Mesenteric fat pad (tissue), 1 donor: ENCODE data around the gene NUP210L. TPM values are rescaled to one million over a fixed set of nuclear protein-coding genes. Genes with fewer than 3 reads are reported as not detected.
"Not testable (repeated sequence)": the region's sequence is repeated elsewhere in the genome, so short reads cannot be mapped to it uniquely, and the experiment has no call there.

ENCODE experiments used
- DNase-seq: peaks from one replicate; pipeline ENCODE4 v3.0.0-alpha.2; 2020; ENCODE audit warnings: low spot score
- total RNA-seq: library from RNA; stranded (reverse); fragmentation: NEBNext Ultra II Directional; extraction: Animal tissue kit (Norgen Biotek cat#: 25700); gene quantifications from one replicate; pipeline ENCODE4 v1.2.1, GENCODE V29; 2021
- donor health status: DM: yes; HTN: yes; CAD: no.

Gene NUP210L
- total RNA-seq, 1 donor from 2014 or later, result not detected

DNA sequence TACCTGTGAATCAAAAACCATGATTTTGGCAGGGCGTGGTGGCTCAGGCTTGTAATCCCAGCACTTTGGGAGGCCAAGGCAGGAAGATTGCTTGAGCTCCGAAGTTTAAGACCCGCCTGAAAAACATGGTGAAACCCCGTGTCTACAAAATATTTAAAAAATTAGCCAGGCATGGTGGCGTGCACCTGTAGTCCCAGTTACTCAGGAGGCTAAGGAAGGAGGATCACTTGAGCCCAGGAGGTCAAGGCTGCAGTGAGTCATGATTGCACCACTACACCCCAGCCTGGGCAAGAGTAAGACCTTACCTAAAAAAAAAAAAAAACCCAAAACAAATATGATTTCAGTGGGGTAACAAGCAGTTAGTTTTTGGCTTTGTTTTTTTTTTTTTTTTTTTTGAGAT, 54.7 kb downstream of the NUP210L start:
- not testable (repeated sequence) for DNase-seq

DNA sequence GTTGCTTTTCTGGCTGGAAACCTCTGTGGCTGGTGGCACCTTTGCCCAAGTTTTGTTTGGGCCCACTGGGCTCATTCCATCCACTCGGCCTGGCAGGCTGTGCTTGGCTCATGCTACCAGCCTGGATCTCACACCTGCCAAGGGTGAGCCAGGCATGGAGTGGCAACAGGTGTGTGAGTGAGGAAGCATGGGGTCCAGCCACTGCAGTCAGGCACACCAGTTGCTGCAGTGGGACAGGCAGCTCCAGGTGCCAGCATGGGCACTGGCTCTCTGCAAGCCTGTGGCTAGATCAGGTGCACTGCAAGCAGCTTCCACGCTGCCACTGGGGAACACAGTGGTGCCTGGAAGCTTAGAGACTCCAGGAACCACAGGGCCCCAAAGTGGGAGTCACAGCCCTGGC, 57.0 kb downstream of the NUP210L start:
- DNase-seq, result no peak

DNA sequence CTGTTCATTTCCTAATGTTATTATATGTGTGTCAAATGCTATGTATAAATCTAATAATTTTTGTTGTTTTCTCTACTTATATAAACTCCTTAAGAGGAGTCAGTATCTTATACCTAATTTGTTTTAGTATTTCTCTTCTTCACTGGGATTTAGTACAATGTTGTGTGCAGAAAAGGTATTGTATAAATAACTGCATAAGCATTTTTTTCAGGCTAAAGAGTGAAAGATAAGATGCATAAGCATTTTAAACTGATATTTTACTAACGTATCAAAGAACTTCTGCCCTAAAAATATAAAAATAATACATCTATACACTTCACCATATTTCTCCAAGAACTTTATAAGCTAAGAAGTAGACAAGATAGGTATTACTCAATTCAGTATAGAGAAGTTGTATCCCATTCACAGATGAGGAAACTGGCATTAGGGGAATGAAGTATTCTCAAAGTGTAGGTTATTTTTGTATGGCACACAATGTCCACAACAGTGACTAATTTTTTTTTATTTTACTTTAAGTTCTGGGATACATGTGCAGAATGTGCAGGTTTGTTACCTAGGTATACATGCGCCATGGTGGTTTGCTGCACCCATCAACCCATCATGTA, 59.3 kb downstream of the NUP210L start:
- DNase-seq, result no peak

DNA sequence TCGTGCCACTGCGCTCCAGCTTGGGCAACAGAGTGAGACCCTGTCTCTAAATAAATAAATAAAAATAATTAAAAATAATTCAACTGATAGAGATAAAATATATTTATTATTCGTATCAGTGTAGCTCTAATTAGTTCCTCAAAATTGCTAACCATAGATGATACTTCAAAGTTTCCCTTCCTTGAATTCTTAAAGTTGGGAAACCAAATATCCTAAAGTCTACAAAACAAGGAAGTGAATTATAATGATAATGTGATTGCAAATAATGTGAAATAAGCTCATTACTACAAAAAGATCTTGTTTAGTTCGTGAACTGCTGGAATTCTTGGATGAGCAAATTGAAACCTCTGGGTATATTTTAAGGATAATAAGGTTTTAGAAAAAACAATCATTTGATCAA, 60.5 kb downstream of the NUP210L start:
- no peak for DNase-seq

DNA sequence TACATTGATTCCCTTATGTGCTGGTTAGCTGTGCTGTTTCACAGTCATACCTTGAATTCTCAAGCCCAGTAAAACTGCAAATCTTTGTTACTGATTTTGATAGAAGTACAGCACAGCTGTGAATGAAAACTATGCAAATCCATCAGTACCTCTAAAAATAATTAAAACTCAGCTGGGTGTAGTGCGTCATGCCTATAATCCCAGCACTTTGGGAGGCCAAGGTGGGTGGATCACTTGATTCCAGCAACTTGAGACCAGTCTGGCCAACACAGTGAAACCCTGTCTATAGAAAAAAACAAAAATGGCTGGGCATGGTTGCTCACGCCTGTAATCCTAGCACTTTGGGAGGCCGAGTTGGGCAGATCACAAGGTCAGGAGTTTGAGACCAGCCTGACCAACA, 61.2 kb downstream of the NUP210L start:
- DNase-seq, result no peak

DNA sequence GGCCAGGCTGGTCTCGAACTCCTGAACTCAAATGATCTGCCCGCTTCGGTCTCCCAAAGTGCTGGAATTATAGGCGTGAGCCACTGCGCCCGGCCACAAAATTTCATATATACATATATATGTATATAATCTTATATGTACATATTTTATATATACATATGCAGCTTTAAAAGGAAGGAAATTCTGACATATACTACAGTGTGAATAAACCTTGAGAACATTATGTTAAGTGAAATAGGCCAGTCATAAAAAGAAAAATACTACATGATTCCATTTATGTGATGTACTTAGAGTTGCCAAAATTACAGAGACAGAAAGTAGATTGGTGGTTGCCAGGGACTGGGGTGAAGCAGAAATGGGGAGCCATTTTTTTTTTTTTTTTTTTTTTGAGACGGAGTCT, 63.2 kb downstream of the NUP210L start:
- DNase-seq, result no peak

DNA sequence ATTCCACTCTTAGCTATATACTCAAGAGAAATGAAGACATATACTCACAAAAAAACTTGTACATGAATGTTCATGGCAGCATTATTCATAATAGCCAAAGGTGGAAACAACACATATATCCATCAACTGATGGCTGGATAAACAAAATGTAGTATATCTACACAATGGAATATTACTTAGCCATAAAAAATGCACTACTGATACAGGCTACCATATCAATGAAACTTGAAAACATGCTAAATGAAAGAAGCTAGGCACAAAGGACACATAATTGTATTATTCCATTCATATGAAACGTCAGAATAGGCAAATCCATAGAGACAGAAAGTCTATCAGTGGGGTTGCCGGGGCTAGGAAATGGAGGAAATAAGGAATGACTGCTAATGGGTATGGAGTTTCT, 67.3 kb downstream of the NUP210L start:
- DNase-seq, result no peak

DNA sequence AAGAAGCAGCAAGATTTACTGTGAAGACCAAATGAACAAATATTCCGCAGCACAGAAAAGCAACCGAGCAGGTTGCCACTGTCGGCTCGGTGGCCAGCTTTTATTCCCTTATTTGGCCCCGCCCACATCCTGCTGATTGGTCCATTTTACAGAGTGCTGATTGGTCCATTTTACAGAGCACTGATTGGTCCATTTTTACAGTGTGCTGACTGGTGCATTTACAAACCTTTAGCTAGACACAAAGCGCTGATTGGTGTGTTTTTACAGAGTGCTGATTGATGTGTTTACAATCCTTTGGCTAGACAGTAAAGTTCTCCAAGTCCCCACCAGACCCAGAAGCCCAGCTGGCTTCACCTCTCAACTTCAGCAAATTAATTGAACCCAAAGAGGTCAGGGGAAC, 71.8 kb downstream of the NUP210L start:
- not testable (repeated sequence) for DNase-seq

DNA sequence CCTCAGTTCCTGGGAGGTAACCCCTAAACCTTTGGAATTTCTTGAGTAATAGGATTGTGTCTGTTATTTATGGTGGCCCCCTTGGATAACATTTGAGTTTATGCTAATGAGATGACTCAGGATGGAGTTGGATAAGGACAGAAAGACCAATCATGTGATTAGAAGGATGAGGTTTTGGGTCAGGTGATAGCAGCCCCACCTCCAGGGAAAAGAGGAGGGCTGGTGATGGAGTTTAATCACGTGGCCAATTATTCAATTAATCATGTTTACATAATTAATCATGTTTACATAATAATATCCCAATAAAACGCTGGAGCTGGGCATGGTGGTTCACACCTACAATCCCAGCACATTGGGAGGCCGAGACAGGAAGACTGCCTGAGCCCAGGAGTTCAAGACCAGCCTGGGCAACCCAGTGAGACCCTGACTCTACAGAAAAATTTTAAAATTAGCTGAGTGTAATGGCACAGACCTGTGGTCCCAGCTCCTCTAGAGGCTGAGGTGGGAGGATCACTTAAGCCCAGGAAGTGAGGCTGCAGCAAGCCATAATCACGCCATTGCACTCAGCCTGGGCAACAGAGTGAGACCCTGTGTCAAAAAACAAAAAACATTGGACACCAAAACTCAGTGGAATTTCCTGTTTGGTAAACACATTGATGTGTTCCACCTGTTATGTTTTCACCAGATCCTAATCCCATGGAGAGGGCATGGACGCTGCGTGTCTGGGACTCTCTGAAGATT, 73.3 kb downstream of the NUP210L start:
- DNase-seq, result no peak

DNA sequence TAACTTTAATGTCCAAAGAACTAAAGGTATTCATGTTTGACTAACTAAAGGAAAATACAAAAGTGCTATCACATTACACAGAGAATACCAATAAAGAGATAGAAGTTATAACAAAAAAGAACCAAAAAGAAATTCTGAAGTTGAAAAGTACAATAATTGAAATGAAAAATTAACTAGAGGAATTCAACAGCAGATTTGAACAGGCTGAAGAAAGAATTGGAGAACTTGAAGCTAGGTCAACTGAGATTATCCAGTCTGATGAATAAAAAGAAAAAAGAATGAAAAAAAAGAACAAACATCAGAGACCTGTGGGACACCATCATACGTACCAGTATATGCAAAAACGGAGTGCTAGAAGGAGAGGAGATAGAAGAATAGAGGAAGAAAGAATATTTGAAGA, 78.5 kb downstream of the NUP210L start:
- DNase-seq, result no peak

DNA sequence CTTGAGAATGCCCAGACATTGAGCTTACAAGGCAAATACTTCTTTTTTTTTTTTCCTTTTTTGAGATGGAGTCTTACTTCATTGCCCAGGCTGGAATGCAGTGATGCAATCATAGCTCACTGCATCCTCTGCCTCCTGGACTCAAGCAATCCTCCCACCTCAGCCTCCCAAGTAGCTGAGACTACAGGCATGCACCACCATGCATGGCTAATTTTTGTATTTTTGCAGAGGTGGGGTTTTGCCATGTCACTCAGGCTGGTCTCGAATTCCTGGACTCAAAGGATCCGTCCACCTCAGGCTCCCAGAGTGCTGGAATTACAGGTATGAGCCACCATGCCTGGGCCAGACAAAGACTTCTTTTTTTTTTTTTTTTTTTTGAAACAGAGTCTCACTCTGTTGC, 79.1 kb downstream of the NUP210L start:
- DNase-seq, result no peak

DNA sequence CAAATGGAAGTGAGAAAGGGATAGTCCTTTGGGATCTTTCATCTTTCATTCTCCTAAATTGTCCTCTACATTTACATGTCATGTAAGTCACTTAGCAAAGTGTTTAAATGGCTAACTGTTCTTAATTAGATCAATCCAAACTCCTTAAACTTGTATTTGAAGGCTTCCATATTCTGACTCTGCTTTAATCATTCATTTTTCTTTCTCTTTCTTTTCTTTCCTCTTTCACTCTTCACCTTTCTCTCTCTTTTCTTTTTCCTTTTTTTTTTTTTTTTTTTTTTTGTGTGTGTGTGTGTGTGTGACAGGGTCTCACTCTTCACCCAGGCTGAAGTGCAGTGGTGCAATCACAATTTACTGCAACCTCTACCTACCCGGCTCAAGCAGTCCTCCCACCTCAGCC, 92.6 kb downstream of the NUP210L start:
- no peak for DNase-seq

DNA sequence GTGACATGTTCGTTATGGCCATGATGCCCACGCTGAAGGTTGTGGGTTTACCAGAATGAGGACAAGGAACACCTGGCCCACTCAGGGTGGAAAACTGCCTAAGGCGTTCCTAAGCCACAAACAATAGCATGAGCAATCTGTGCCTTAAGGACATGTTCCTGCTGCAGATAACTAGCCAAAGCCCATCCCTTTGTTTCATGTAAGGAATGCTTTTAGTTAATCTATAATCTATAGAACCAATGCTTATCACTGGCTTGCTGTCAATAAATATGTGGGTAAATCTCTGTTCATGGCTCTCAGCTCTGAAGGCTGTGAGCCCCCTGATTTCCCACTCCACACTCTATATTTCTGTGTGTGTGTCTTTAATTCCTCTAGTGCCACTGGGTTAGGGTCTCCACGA, 107.4 kb downstream of the NUP210L start:
- not testable (repeated sequence) for DNase-seq

DNA sequence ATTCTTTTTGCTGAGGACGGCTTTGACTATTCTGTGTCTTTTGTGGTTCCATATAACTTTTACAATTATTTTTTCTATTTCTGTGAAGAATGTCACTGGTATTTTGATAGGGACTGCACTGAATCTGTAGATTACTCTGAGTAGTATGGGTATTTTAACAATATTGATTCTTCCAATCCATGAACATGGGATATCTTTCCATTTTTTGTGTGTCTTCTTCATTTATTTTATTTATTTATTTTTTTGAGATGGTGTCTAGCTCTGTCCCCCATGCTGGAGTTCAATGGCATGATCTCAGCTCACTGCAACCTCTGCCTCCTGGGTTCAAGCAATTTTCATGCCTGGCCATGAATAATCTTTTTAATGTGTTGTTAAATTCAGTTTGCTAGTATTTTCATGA, 121.2 kb downstream of the NUP210L start:
- DNase-seq, result not testable (repeated sequence)

DNA sequence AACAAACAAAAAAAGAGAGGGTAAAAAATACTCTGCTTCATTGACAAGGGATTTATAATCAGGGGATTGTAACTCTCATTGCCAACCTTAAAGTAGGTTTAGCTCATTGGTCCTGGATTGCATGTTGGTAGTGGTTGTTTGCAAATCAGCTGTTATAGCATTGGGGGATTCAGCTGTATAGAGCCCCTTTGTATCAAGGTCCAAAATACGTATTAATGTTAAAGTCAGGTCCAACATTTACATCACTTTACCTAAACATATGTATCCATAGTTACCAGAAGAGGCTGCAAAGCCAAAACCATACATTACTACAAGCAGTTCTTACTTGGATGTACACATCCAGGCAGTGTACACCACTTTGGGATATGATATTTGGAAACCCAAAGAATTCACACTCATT, 134.9 kb downstream of the NUP210L start:
- DNase-seq, result no peak

DNA sequence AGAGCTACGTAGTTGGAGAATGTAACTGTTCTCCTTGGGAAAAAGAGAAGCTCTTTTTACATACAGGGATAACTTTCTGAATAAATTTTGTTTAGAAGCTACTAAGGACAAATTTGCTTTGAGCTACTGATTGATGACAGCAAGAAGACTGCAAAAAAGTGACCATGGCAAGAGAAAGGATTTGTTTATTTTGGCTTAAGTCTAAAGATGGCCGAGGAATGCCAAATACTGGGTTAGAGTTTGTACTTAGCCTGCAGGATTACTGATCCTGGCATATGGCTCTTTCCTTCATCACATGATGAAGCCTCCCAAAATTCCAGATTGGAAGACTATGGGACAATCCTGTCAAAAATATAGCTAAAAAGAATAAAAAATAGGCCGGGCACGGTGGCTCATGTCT, 135.6 kb downstream of the NUP210L start:
- DNase-seq, result no peak

DNA sequence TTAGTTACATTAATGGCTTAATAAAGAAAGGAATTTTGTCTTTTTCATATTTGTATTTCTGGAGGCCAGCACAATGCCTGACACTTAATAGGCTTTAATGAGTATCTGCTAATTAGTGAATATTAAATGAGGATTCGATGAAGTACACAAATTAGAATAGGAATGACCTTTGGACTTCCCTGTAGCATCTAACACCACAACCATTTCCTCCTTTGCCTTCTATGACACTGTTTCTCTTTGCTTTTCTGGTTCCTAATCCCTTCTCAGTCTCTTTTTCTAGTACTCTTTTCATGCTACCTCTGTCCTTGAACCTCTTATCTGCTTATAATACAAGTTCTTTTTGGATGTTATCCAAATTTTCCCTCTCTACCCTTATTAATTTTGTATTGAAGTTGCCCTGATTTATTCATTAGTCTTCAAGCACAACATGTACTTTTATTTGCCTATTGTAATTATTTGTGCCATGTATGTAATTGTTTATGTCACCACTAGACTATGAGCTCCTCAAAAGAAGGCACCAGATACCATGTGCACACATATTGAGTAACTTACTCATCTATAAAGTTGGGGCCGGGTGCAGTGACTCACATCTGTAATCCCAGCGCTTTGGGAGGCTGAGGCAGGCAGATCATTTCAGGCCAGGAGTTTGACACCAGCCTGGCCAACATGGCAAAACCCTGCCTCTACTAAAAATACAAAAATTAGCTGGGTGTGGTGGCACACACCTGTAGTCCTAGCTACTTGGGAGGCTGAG, 140.5 kb downstream of the NUP210L start:
- no peak for DNase-seq

DNA sequence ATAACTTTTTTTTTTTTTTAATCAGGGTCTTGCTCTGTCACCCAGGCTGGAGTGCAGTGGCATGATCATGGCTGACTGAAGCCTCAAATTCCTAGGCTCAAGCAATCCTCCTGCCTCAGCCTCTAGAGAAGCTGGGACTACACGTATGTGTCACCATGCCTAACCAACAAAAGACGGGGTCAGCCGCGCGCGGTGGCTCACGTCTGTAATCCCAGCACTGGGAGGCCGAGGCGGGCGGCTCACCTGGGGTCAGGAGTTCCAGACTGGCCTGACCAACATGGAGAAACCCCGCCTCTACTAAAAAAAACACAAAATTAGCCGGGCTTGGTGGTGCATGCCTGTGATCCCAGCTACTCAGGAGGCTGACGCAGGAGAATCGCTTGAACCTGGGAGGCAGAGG, 142.3 kb downstream of the NUP210L start:
- DNase-seq, result peak; percentile 45

DNA sequence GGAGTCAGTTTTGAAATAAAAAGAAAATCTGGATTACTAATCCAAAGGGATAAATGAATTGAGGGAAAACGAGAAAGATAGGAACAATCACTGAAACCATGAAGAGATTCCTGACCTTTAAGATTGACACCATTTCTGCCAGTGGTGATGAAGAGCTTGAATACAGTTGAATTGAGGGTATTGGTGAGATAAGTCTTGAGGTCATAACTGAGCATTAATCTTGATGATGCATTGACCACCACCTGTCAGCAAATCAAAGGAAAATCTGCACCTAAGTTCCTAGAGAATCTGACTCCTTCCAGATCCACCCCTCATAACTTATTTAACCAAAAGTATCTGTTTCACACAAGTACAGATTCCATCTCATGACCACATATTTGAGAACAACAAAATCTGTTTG, 142.7 kb downstream of the NUP210L start:
- DNase-seq, result no peak

DNA sequence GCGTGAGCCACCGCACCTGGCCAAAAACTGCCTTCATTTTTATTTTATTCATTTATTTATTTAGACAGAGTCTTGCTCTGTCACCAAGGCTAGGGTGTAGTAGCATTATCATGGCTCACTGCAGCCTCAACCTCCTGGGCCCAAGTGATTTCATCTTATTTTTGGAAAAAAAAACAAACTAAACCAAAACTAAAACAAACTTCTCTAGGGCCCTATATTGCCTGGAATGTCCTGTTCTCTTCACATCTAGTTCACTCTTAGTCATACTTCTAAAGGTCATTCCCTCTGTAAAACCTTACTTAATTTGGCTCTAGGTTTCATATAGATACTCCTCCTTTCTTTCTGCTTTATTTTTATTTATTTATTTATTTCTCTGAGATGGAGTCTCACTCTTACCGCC, 148.7 kb downstream of the NUP210L start:
- no peak for DNase-seq

DNA sequence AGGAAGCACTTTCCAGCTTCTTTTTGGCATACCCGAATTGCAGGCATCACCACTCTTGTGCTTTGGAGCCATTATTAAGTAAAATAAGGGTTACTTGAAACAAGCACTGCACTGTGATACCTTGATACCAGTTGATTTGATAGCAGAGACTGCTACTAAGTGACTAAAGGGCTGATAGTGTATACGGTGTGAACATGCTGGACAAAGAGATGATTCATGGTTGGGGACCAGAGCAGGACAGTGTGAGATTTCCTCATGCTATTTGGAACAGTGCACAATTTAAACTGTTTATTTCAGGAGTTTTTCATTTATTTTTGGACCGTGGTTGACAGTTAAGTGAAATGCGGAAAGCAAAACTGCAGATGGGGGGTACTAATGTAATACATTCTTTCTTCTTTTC, 154.5 kb downstream of the NUP210L start:
- DNase-seq, result no peak

DNA sequence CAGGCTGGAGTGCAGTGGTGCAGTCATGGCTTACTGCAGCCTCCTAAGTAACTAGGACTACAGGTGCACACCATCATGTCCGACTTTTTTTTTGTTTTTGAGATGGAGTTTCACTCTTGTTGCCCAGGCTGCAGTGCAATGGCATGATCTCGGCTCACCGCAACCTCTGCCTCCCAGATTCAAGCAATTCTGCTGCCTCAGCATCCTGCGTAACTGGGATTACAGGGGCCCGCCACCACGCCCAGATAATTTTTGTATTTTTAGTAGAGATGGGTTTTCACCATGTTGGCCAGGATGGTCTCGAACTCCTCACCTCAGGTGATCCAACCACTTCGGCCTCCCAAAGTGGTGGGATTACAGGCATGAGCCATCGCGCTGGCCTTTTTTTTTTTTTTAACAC, 158.0 kb downstream of the NUP210L start:
- DNase-seq, result not testable (repeated sequence)

DNA sequence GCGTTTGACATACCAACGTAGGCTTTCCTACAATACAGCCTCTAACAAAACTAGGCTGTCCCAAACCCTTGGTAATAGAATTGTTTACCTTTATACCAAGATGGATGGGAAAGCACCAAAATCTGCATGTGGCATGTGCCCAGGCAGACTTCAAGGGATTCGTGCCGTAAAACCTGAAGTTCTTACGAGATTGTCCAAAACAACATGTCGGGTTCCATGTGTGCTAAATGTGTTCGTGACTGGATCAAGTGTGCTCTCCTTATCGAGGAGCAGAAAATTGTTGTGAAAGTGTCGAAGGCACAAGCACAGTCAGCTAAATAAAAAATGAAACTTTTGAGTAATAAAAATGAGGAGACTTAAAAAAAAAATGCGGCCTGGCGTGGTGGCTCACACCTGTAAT, 159.2 kb downstream of the NUP210L start:
- no peak for DNase-seq
